Stimulated activated CD8-positive, alpha-beta memory T cell treated with anti-CD3 and anti-CD28 coated beads, Interleukin-2, amount 100 ng/mL, for 1 hour (primary cell): ENCODE measurements around the gene KCNT1.

ENCODE experiments used
- DNase-seq, 2 donors: peaks; one replicate each; pipeline ENCODE4 v3.0.0-alpha.2; 2020; ENCODE audit warnings: low read depth in 2 of 2

Gene KCNT1

GRCh38 chr9:135798263-135798585, 96.2 kb downstream of the KCNT1 start:
- no peak for DNase-seq

GRCh38 chr9:135799261-135799660, 97.3 kb downstream of the KCNT1 start:
- DNase-seq = no peak

GRCh38 chr9:135801070-135801469, 99.1 kb downstream of the KCNT1 start:
- DNase-seq = no peak

GRCh38 chr9:135802876-135803419, 101.0 kb downstream of the KCNT1 start:
- no peak for DNase-seq

- no peak for DNase-seq
Observed at GRCh38 chr9:135803441-135803840, 101.5 kb downstream of the KCNT1 start.

- DNase-seq = no peak
Observed at GRCh38 chr9:135804581-135805421, 102.8 kb downstream of the KCNT1 start.

GRCh38 chr9:135805422-135806022, 103.5 kb downstream of the KCNT1 start:
- no peak for DNase-seq

GRCh38 chr9:135809166-135809565, 107.2 kb downstream of the KCNT1 start:
- no peak for DNase-seq

GRCh38 chr9:135810806-135811575, 109.0 kb downstream of the KCNT1 start:
- DNase-seq = no peak

GRCh38 chr9:135811801-135812200, 109.8 kb downstream of the KCNT1 start:
- DNase-seq = no peak

- DNase-seq = no peak
Observed at GRCh38 chr9:135812961-135813360, 111.0 kb downstream of the KCNT1 start.

- DNase-seq = no peak
Observed at GRCh38 chr9:135813671-135814290, 111.8 kb downstream of the KCNT1 start.

- DNase-seq = no peak
Observed at GRCh38 chr9:135814421-135815095, 112.6 kb downstream of the KCNT1 start.

- DNase-seq = no peak
Observed at GRCh38 chr9:135815413-135815812, 113.4 kb downstream of the KCNT1 start.

- no peak for DNase-seq
Observed at GRCh38 chr9:135815830-135816650, 114.1 kb downstream of the KCNT1 start.

- no peak for DNase-seq
Observed at GRCh38 chr9:135816651-135816970, 114.6 kb downstream of the KCNT1 start.

- DNase-seq = no peak
Observed at GRCh38 chr9:135817951-135818717, 116.1 kb downstream of the KCNT1 start.

- no peak for DNase-seq
Observed at GRCh38 chr9:135818718-135819475, 116.9 kb downstream of the KCNT1 start.

GRCh38 chr9:135819905-135820304, 117.9 kb downstream of the KCNT1 start:
- no peak for DNase-seq
